ENCODE data around the gene CSMD2.

DNA sequence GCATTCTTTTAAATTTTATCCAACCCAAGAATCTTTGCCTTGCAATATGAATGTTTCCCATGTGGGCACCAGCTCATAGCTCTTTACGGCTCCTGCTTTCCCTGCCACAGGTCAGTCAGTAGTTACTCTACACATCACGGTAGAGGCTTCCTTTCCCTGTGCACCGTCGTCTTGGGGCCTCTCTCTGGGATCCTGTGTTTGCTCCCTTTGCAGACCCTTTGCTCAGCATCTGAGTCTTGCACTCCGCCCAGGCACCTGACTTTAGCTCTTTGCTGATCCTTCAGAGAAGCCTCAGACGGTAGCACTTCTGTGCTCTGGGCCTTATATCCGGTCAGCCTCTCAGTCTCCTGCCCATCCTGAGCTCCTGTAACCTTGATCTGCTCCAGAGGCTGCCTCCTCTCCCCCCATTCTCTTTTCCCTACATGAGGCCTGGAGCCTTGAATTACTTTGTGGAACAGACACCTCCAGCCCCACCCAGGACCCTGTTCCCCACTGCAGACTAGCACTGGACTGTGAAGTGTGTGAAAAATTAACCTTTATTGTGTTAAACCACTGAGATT is 484.7 kb downstream of the CSMD2 start:
- TF ChIP-seq POLR2A (IDR thresholded peaks at IDR 0.05) = no peak
- TF ChIP-seq, protein P1, sequence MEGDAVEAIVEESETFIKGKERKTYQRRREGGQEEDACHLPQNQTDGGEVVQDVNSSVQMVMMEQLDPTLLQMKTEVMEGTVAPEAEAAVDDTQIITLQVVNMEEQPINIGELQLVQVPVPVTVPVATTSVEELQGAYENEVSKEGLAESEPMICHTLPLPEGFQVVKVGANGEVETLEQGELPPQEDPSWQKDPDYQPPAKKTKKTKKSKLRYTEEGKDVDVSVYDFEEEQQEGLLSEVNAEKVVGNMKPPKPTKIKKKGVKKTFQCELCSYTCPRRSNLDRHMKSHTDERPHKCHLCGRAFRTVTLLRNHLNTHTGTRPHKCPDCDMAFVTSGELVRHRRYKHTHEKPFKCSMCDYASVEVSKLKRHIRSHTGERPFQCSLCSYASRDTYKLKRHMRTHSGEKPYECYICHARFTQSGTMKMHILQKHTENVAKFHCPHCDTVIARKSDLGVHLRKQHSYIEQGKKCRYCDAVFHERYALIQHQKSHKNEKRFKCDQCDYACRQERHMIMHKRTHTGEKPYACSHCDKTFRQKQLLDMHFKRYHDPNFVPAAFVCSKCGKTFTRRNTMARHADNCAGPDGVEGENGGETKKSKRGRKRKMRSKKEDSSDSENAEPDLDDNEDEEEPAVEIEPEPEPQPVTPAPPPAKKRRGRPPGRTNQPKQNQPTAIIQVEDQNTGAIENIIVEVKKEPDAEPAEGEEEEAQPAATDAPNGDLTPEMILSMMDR (IDR thresholded peaks at IDR 0.05 in 4 of 5, conservative IDR thresholded peaks at IDR 0.05 in 1 of 5) = no peak

All from gastrocnemius medialis (tissue), 4 donors.